Endothelial cell (in vitro differentiated cells): ENCODE measurements around the gene CGB5. TPM values are rescaled to one million over a fixed set of nuclear protein-coding genes. Genes with fewer than 3 reads are reported as not detected.
"Not testable (repeated sequence)": the region's sequence is repeated elsewhere in the genome, so short reads cannot be mapped to it uniquely, and the experiment has no call there.

Experiments
- DNase-seq: peaks from one replicate; pipeline ENCODE4 v3.0.0; 2021; ENCODE audit warnings: low spot score
- H3K27ac Mint-ChIP-seq: one replicate; pipeline ENCODE4 v1.8.0; 2021; ENCODE audit warnings: mixed read lengths, inconsistent platforms; ENCODE audit not compliant: unreplicated experiment
- H3K27me3 Mint-ChIP-seq: one replicate; pipeline ENCODE4 v1.8.0; 2021; ENCODE audit warnings: mild to moderate bottlenecking, moderate library complexity, mixed read lengths, inconsistent platforms; ENCODE audit not compliant: unreplicated experiment
- H3K36me3 Mint-ChIP-seq: one replicate; pipeline ENCODE4 v1.8.0; 2021; ENCODE audit warnings: mild to moderate bottlenecking, low read depth, mixed read lengths, inconsistent platforms; ENCODE audit not compliant: unreplicated experiment
- H3K4me1 Mint-ChIP-seq: one replicate; pipeline ENCODE4 v1.8.0; 2021; ENCODE audit warnings: mild to moderate bottlenecking, mixed read lengths, inconsistent platforms; ENCODE audit not compliant: unreplicated experiment
- H3K4me3 Mint-ChIP-seq: one replicate; pipeline ENCODE4 v1.8.0; 2021; ENCODE audit warnings: mild to moderate bottlenecking, mixed read lengths, inconsistent platforms; ENCODE audit not compliant: unreplicated experiment
- H3K9me3 Mint-ChIP-seq: one replicate; pipeline ENCODE4 v1.8.0; 2021; ENCODE audit warnings: mixed read lengths, inconsistent platforms; ENCODE audit not compliant: unreplicated experiment
- total RNA-seq: library from RNA; stranded (reverse); fragmentation: NEBNext Ultra II Directional; extraction: Animal tissue kit (Norgen Biotek cat#: 25700); gene quantifications from one replicate; pipeline ENCODE4 v1.2.1, GENCODE V29; 2021; ENCODE audit not compliant: unreplicated experiment
- TF ChIP-seq, protein P1 (sequence below): fragments of 200-600 bp; sonication (generic); IDR thresholded peaks from one replicate; pipeline ENCODE4 v1.5.0; 2021; ENCODE audit warnings: antibody characterized with exemption; ENCODE audit not compliant: unreplicated experiment

CGB5 gene
- total RNA-seq, 1 donor from 2014 or later: not detected

DNA sequence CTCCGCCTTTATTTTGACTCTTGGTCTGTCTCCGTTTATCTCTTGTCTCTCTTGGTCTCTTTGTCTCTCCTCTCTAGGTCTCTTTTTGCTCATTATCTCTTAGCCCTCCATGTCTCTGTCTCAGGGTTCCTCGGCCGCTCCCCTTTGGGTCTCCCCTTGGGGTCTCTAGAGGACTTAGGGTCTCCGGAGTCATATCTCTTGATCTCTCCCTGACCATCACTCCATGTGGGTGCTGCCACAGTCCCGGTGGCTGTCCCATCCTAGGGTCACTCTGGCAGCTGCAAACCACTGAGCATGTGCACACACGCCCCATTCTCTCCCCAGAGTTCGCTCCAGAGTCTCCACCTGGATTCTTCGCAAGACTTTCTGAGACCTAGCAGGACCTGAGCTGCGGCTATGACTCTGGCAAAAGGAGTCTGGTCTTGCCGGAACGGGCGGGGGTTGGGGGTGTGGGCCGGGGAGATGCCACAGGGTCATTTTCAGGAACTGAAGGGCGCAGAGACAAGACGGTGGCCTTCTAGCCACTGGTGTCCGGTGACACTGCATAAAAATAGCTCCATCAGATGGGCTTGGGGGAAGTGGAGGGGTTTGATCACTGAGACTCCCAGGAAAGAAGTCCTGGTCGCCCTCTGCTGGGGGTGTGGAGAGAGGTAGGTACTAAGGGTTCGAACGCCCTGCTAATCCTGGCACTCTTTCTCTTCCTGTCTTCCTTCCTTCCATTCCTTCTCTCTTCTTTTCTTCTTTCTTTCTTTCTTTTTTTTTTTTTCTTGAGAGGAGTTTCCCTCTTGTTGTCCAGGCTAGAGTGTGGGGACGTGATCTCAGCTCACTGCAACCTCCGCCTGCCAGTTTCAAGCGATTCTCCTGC lies 30.1 kb downstream of the CGB5 start:
- Mint-ChIP-seq H3K36me3 (peaks cover 22% of the 10 kb centered on the region), H3K4me1 (peaks cover 3% of the 10 kb centered on the region), H3K9me3 (no peaks in the 10 kb centered on the region), H3K27ac (no peak overlapping the region), H3K4me3 (peak overlapping the region; percentile 0), H3K27me3 (peaks cover 20% of the 10 kb centered on the region)
- TF ChIP-seq, protein P1, sequence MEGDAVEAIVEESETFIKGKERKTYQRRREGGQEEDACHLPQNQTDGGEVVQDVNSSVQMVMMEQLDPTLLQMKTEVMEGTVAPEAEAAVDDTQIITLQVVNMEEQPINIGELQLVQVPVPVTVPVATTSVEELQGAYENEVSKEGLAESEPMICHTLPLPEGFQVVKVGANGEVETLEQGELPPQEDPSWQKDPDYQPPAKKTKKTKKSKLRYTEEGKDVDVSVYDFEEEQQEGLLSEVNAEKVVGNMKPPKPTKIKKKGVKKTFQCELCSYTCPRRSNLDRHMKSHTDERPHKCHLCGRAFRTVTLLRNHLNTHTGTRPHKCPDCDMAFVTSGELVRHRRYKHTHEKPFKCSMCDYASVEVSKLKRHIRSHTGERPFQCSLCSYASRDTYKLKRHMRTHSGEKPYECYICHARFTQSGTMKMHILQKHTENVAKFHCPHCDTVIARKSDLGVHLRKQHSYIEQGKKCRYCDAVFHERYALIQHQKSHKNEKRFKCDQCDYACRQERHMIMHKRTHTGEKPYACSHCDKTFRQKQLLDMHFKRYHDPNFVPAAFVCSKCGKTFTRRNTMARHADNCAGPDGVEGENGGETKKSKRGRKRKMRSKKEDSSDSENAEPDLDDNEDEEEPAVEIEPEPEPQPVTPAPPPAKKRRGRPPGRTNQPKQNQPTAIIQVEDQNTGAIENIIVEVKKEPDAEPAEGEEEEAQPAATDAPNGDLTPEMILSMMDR: no peak
- DNase-seq: no peak

DNA sequence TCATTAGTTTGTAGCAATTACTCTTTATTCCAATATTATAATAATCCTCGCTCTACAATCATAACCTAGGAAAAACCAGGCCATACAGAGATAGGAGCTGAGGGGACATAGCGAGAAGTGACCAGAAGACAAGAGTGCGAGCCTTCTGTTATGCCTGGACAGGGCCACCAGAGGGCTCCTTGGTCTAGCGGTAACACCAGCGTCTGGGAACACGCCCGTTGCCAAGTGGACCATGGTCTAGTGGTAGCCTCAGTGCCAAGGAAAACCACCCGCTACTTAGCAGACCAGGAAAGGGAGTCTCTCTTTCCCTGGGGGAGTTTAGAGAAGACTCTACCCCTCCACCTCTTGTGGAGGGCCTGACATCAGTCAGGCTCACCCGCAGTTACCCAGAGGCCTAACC lies 31.2 kb downstream of the CGB5 start:
- not testable (repeated sequence) for H3K27ac Mint-ChIP-seq, H3K4me1 Mint-ChIP-seq, H3K9me3 Mint-ChIP-seq, H3K4me3 Mint-ChIP-seq
- DNase-seq: peak; percentile 58
- peaks cover 16% of the 10 kb centered on the region for H3K27me3 Mint-ChIP-seq
- peaks cover 14% of the 10 kb centered on the region for H3K36me3 Mint-ChIP-seq
- TF ChIP-seq, protein P1: peak; percentile 36

DNA sequence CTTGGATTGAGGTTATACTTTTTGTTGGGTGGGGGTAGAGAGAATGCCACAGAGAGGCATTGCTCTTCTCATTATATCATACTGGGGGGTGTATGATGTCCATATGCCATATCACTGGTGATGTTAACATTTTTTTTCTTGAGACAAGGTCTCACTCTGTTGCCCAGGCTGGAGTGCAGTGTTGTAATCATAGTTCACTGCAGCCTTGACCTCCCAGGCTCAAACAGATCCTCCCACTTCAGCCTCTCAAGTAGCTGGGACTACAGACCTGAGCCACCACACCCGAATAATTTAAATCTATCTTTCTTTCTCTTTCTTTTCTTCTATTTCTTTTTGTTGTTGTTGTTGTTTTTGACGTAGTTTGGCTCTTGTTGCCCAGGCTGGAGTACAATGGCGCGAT lies 36.7 kb downstream of the CGB5 start:
- Mint-ChIP-seq H3K4me3 (no peak overlapping the region), H3K36me3 (peaks cover 3% of the 10 kb centered on the region), H3K27me3 (peaks cover 8% of the 10 kb centered on the region), H3K9me3 (no peaks in the 10 kb centered on the region), H3K27ac (peak overlapping the region; percentile 76), H3K4me1 (peaks cover 5% of the 10 kb centered on the region)
- DNase-seq: no peak
- TF ChIP-seq, protein P1: no peak

DNA sequence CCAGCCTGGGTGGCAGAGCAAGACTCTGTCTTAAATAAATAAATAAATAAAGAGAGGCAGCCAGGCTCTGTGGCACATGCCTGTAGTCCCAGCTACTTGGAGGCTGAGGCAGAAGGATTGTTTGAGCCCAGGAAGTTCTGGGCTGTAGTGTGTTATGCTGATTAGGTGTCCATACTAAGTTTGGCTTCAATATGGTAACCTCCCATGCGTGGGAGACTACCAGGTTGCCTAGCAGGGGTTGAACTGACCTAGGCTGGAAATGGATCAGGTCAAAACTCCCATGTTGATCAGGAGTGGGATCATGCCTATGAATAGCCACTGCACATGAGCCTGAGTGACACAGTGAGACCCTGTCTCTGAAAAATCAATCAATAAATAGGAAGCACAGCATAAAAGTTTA lies 37.6 kb downstream of the CGB5 start:
- TF ChIP-seq, protein P1: no peak
- Mint-ChIP-seq H3K36me3 (peaks cover 8% of the 10 kb centered on the region), H3K4me1 (peaks cover 10% of the 10 kb centered on the region), H3K4me3 (no peak overlapping the region), H3K9me3 (no peaks in the 10 kb centered on the region), H3K27me3 (peaks cover 11% of the 10 kb centered on the region), H3K27ac (no peak overlapping the region)
- no peak for DNase-seq
